ENCODE data around the gene TRAPPC8.

- TF ChIP-seq CTCF (IDR thresholded peaks at IDR 0.05) (no peak), POLR2A (IDR thresholded peaks at IDR 0.05) (no peak), EP300 (IDR thresholded peaks at IDR 0.05) (no peak)
Measured at GRCh38 chr18:31789409-31789808, 153.5 kb downstream of the TRAPPC8 start.

Data from tibial nerve (tissue), 4 donors.